K562 (cell line): ENCODE measurements around the gene HNF4A. TPM values are rescaled to one million over a fixed set of nuclear protein-coding genes. Genes with fewer than 3 reads are reported as not detected.

Experiments
- BRD4 ChIP-seq: fragments of 200-600 bp; sonication (generic); IDR thresholded peaks from 2 replicates; pipeline ENCODE4 v1.6.1; 2017; ENCODE audit warnings: inconsistent platforms
- CBFB ChIP-seq: sonication (generic); formaldehyde crosslinking; IDR thresholded peaks from 2 replicates; pipeline ENCODE4 v1.4.0; 2020; ENCODE audit warnings: mild to moderate bottlenecking, missing genetic modification reagents
- DPF2 ChIP-seq: fragments of 450-650 bp; IDR thresholded peaks from 2 replicates; pipeline ENCODE4 v1.6.1; 2016
- EP300 ChIP-seq: IDR thresholded peaks from 2 replicates; pipeline ENCODE4 v1.6.1; 2012; ENCODE audit warnings: low read length, improper control_type of control experiment
- FOXJ2 ChIP-seq: fragments of 200-800 bp; sonication (Bioruptor generic); IDR thresholded peaks from 2 replicates; pipeline ENCODE4 v1.6.1; 2016; ENCODE audit warnings: missing genetic modification characterization, missing compliant biosample characterization
- NUFIP1 ChIP-seq: fragments of 450-650 bp; IDR thresholded peaks from 2 replicates; pipeline ENCODE4 v1.6.1; 2018; ENCODE audit not compliant: partially characterized antibody
- ZBTB7A ChIP-seq: IDR thresholded peaks from 2 replicates; pipeline ENCODE4 v1.6.1; 2011; ENCODE audit warnings: low read depth, mild to moderate bottlenecking, low read length, moderate library complexity, borderline replicate concordance; ENCODE audit not compliant: control insufficient read depth
- ZNF133 ChIP-seq: fragments of 250-450 bp; sonication (Bioruptor Pico); IDR thresholded peaks from 2 replicates; pipeline ENCODE4 v1.4.0; 2020; ENCODE audit warnings: mild to moderate bottlenecking
- ZNF780A ChIP-seq: fragments of 250-450 bp; sonication (Bioruptor Pico); IDR thresholded peaks from 2 replicates; pipeline ENCODE4 v1.5.0; 2021; ENCODE audit warnings: mild to moderate bottlenecking
- polyA plus RNA-seq, 8 experiments: library from polyadenylated mRNA; depleted of rRNA in 4 of 8; stranded (reverse) in 5 of 8; unstranded in 3 of 8; fragments of >200 nt; fragmentation: Nextera tagmentation in 2 of 8; fragmentation: Illumina TruSeq in 1 of 8; extraction: Ambion mirVana in 2 of 8; extraction: Trizol in 1 of 8; gene quantifications; 2 replicates each; pipeline versions ENCODE4 v1.2.1 to v1.2.3, GENCODE V29; 2011 to 2014; ENCODE audit warnings: inconsistent platforms in 1 of 8, missing spikeins in 1 of 8
- total RNA-seq, 7 experiments: library from RNA; depleted of rRNA in 6 of 7; stranded (reverse); fragments of >200 nt in 6 of 7; fragmentation: Illumina TruSeq in 2 of 7; extraction: Trizol in 2 of 7; gene quantifications; 2 replicates each; pipeline versions ENCODE4 v1.2.1 to v1.2.3, GENCODE V29; 2011 to 2021; ENCODE audit warnings: low replicate concordance in 1 of 7
- TF ChIP-seq, protein P1 (sequence below): fragments of 200-800 bp; sonication (Bioruptor generic); IDR thresholded peaks from 2 replicates; pipeline ENCODE4 v1.6.1; 2017; ENCODE audit warnings: missing genetic modification characterization, missing compliant biosample characterization
- TF ChIP-seq, protein P2 (sequence below), 2 experiments: fragments of 450-650 bp in 1 of 2; IDR thresholded peaks; 2 replicates each; pipeline ENCODE4 v1.6.1; 2011 to 2017; ENCODE audit warnings: low read depth in 2 of 2, antibody characterized with exemption in 1 of 2, borderline replicate concordance in 1 of 2, low read length in 1 of 2, mild to moderate bottlenecking in 1 of 2, mixed read lengths in 1 of 2; ENCODE audit not compliant: control insufficient read depth in 1 of 2
- TF ChIP-seq, protein P3 (sequence below), 3 experiments: IDR thresholded peaks in 2 of 3; conservative IDR thresholded peaks in 1 of 3; 2 replicates each; pipeline ENCODE4 v1.5.1; 2011 to 2012; ENCODE audit warnings: low read length in 3 of 3, mild to moderate bottlenecking in 3 of 3, control low read depth in 2 of 3, improper control_type of control experiment in 1 of 3, inconsistent platforms in 1 of 3, low read depth in 1 of 3, mixed read lengths in 1 of 3, moderate library complexity in 1 of 3; ENCODE audit not compliant: insufficient read depth in 2 of 3
- TF ChIP-seq, protein P4 (sequence below): fragments of 450-650 bp; IDR thresholded peaks from 2 replicates; pipeline ENCODE4 v1.6.1; 2017; ENCODE audit warnings: antibody characterized with exemption, mild to moderate bottlenecking

Gene HNF4A
- total and polyA plus RNA-seq, 9 of the 15 experiments (the other 6 are each of a cell fraction or from before 2014, with no cell fraction given) = 0.03 to 0.27 (median 0.08) TPM; not detected in 5

DNA sequence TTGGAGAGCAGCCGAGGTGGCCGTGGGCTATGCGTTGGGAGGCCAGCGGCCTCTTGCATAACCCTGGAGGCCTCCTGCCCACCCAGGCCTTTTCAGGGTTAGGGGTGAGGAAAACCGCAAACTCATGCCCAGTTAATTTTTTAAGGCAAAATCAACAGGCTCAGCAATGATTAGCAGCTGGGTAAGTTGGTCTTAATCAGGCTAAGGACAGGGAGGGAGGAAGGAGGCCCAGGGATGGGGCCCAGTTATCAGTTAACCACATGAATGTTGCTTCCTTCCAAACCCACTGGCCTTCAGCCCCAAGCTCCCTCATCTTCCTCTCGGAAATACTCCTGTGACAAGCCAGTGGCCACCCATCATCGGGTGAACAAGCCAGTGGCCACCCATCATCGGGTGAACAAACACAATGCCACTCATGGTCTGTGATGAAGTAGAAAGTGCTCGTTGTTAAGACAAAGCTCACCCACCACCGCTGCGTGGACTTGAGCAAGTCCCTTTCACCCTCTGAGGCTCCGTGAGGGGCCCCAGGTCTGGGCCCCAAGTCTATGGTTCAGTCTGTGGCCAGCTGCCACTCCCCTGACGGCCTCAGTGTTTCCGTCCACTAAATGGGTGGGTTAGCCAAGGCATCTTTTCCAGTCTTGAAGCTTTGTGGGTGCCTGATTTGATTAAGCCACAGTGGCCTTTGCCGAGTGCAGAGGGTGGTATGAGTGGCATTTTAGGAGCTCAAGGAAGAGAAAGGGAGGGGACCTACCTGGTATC is 39.4 kb downstream of the HNF4A start (continued):
- TF ChIP-seq EP300 (peak; percentile 80; the same call in 1 of the 2 replicates), ZBTB7A (peak; percentile 24; the same call in 1 of the 2 replicates), CBFB (CRISPR knock-in tag) (no peak), FOXJ2 (tag) (no peak), DPF2 (peak; percentile 79), BRD4 (no peak), ZNF133 (no peak), NUFIP1 (no peak), ZNF780A (CRISPR knock-in tag) (no peak)
- TF ChIP-seq, protein P1, sequence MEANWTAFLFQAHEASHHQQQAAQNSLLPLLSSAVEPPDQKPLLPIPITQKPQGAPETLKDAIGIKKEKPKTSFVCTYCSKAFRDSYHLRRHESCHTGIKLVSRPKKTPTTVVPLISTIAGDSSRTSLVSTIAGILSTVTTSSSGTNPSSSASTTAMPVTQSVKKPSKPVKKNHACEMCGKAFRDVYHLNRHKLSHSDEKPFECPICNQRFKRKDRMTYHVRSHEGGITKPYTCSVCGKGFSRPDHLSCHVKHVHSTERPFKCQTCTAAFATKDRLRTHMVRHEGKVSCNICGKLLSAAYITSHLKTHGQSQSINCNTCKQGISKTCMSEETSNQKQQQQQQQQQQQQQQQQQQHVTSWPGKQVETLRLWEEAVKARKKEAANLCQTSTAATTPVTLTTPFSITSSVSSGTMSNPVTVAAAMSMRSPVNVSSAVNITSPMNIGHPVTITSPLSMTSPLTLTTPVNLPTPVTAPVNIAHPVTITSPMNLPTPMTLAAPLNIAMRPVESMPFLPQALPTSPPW (CRISPR knock-in tag) = peak; percentile 82
- TF ChIP-seq, protein P2, sequence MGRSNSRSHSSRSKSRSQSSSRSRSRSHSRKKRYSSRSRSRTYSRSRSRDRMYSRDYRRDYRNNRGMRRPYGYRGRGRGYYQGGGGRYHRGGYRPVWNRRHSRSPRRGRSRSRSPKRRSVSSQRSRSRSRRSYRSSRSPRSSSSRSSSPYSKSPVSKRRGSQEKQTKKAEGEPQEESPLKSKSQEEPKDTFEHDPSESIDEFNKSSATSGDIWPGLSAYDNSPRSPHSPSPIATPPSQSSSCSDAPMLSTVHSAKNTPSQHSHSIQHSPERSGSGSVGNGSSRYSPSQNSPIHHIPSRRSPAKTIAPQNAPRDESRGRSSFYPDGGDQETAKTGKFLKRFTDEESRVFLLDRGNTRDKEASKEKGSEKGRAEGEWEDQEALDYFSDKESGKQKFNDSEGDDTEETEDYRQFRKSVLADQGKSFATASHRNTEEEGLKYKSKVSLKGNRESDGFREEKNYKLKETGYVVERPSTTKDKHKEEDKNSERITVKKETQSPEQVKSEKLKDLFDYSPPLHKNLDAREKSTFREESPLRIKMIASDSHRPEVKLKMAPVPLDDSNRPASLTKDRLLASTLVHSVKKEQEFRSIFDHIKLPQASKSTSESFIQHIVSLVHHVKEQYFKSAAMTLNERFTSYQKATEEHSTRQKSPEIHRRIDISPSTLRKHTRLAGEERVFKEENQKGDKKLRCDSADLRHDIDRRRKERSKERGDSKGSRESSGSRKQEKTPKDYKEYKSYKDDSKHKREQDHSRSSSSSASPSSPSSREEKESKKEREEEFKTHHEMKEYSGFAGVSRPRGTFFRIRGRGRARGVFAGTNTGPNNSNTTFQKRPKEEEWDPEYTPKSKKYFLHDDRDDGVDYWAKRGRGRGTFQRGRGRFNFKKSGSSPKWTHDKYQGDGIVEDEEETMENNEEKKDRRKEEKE (IDR thresholded peaks at IDR 0.05; ENCODE audit: borderline replicate concordance in 1 of 2, control insufficient read depth in 1 of 2, low read depth in 2 of 2, low read length in 1 of 2) = no peak
- TF ChIP-seq, protein P3, sequence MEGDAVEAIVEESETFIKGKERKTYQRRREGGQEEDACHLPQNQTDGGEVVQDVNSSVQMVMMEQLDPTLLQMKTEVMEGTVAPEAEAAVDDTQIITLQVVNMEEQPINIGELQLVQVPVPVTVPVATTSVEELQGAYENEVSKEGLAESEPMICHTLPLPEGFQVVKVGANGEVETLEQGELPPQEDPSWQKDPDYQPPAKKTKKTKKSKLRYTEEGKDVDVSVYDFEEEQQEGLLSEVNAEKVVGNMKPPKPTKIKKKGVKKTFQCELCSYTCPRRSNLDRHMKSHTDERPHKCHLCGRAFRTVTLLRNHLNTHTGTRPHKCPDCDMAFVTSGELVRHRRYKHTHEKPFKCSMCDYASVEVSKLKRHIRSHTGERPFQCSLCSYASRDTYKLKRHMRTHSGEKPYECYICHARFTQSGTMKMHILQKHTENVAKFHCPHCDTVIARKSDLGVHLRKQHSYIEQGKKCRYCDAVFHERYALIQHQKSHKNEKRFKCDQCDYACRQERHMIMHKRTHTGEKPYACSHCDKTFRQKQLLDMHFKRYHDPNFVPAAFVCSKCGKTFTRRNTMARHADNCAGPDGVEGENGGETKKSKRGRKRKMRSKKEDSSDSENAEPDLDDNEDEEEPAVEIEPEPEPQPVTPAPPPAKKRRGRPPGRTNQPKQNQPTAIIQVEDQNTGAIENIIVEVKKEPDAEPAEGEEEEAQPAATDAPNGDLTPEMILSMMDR (IDR thresholded peaks at IDR 0.05 in 2 of 3, conservative IDR thresholded peaks at IDR 0.05 in 1 of 3; ENCODE audit: insufficient read depth in 2 of 3, low read depth in 1 of 3, low read length in 3 of 3) = no peak
- TF ChIP-seq, protein P4, sequence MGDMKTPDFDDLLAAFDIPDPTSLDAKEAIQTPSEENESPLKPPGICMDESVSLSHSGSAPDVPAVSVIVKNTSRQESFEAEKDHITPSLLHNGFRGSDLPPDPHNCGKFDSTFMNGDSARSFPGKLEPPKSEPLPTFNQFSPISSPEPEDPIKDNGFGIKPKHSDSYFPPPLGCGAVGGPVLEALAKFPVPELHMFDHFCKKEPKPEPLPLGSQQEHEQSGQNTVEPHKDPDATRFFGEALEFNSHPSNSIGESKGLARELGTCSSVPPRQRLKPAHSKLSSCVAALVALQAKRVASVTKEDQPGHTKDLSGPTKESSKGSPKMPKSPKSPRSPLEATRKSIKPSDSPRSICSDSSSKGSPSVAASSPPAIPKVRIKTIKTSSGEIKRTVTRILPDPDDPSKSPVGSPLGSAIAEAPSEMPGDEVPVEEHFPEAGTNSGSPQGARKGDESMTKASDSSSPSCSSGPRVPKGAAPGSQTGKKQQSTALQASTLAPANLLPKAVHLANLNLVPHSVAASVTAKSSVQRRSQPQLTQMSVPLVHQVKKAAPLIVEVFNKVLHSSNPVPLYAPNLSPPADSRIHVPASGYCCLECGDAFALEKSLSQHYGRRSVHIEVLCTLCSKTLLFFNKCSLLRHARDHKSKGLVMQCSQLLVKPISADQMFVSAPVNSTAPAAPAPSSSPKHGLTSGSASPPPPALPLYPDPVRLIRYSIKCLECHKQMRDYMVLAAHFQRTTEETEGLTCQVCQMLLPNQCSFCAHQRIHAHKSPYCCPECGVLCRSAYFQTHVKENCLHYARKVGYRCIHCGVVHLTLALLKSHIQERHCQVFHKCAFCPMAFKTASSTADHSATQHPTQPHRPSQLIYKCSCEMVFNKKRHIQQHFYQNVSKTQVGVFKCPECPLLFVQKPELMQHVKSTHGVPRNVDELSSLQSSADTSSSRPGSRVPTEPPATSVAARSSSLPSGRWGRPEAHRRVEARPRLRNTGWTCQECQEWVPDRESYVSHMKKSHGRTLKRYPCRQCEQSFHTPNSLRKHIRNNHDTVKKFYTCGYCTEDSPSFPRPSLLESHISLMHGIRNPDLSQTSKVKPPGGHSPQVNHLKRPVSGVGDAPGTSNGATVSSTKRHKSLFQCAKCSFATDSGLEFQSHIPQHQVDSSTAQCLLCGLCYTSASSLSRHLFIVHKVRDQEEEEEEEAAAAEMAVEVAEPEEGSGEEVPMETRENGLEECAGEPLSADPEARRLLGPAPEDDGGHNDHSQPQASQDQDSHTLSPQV = no peak
